GM18519 (cell line): Measurements from ENCODE around the gene ARHGAP32.

Experiments
- ATAC-seq: cut with Tn5 transposase; IDR thresholded peaks from one replicate; pipeline ENCODE4 v1.9.1; 2021; ENCODE audit warnings: mild to moderate bottlenecking, moderate library complexity; ENCODE audit not compliant: unreplicated experiment, low FRiP score

ARHGAP32 gene

DNA sequence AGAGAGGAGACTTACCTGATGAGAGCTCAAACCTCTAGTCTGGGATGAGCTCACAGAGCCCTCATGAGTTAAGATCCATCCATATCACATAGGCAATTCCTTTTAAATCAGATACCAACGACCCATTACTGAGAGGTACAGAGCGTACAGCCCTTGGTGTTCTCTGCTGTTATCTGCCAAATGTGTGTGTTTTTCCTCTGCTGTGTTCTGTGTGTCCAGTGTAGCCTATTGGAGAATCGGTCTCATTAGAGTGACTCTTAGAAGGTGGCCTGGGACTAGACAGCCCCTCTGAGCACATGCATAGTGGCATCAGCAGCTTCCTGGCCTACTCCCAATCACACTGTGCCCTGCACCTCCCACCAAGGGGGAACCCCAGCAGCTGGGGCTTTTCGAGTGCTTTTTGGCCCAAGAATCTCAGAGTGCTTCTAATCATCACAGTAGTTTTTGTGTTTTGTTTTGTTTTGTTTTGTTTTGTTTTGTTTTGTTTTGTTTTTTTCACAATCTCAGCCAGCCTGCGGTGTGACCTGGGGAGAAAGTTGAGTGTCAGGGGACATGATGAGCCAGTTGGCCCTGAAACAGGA, 274.9 kb downstream of the ARHGAP32 start:
- no peak for ATAC-seq

DNA sequence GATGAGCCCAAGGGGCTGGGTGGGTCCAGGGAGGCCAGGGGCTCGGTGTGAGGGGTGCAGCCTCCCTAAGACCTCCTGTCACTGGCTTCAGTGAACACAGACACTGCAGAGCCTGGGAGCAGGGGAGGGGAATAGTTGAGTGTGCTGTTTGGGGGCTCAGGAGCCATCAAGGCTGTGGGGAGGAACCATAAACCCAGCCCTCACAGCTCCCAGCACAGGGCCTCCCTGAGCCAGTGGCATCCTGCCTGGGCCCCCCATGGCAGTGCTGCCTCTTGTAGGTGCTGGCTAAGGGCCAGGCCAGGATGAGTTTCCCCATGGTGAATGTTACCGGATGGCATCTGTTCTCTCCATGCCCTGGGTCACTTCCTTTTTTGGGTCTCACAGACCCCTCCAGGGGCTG, 275.4 kb downstream of the ARHGAP32 start:
- ATAC-seq: no peak

GRCh38 chr11:128916037-128916572, 276.0 kb downstream of the ARHGAP32 start:
- no peak for ATAC-seq

DNA sequence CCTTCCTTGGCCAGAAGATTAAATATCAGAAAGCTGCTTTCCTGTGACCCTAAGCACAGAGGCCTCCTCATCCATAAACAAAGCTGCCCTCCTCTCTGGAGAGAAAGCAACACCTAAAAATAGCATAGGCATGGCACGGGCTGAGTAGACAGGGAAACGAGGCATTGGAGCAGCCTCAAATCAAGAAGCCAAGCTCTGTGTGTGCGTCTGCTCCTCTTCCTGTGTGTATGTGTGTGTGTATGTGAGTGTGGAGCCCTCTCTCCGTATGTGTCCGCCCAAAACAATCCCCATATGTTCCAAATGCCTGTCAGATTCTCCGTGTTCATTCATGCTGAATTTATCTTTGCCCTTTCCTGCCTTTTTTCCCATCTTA, 277.0 kb downstream of the ARHGAP32 start:
- ATAC-seq: no peak
